Measurements from ENCODE around the gene UBE2G2. TPM values are rescaled to one million over a fixed set of nuclear protein-coding genes. Genes with fewer than 3 reads are reported as not detected.
A peak's percentile ranks its signal among the peaks of the same experiment; 100 is the strongest.

The UBE2G2 gene
- polyA plus RNA-seq, 1 donor from 2014 or later, result 127 TPM

- no peak overlapping the region for H3K27ac ChIP-seq (ENCODE audit: low read length)
- no peaks in the 10 kb centered on the region for H3K9me2 ChIP-seq (ENCODE audit: insufficient read depth, low read length)
- H3K4me2 ChIP-seq (ENCODE audit: low read length), result no peak overlapping the region
- H3K79me2 ChIP-seq (replicated peaks; ENCODE audit: insufficient read depth, low read length), result no peaks in the 10 kb centered on the region
- no peaks in the 10 kb centered on the region for H3F3A ChIP-seq (ENCODE audit: insufficient read depth, low read length, poor library complexity, severe bottlenecking)
- no peaks in the 10 kb centered on the region for H3K36me3 ChIP-seq (ENCODE audit: insufficient read depth, low read length)
- no peaks in the 10 kb centered on the region for H3K27me3 ChIP-seq (ENCODE audit: insufficient read depth, low read depth, low read length)
- H4K20me1 ChIP-seq (ENCODE audit: insufficient read depth), result no peaks in the 10 kb centered on the region
- H2AFZ ChIP-seq (ENCODE audit: low read depth, low read length), result no peak overlapping the region
- H3K9me3 ChIP-seq (ENCODE audit: low read length), result no peaks in the 10 kb centered on the region
- H3K9ac ChIP-seq (ENCODE audit: low read length), result no peak overlapping the region
- TF ChIP-seq CTCF (IDR thresholded peaks at IDR 0.05; ENCODE audit: poor library complexity, severe bottlenecking) (no peak), RAD21 (conservative IDR thresholded peaks at IDR 0.05) (no peak), SMC3 (conservative IDR thresholded peaks at IDR 0.05; ENCODE audit: poor library complexity) (no peak), POLR2AphosphoS5 (IDR thresholded peaks at IDR 0.05) (no peak), TAF1 (IDR thresholded peaks at IDR 0.05; ENCODE audit: low read depth) (no peak), REST (IDR thresholded peaks at IDR 0.05; ENCODE audit: borderline replicate concordance) (no peak), EP300 (conservative IDR thresholded peaks at IDR 0.05; ENCODE audit: poor library complexity, severe bottlenecking) (no peak)
- H3K4me3 ChIP-seq (ENCODE audit: low read length), result no peak overlapping the region
Measured at GRCh38 chr21:44774972-44775371, 26.6 kb downstream of the UBE2G2 start.

GRCh38 chr21:44773291-44773932 is 28.2 kb downstream of the UBE2G2 start:
- Histone ChIP-seq H4K20me1 (ENCODE audit: insufficient read depth) (no peaks in the 10 kb centered on the region), H3K9ac (ENCODE audit: low read length) (peak overlapping the region; percentile 1), H3K79me2 (replicated peaks; ENCODE audit: insufficient read depth, low read length) (no peaks in the 10 kb centered on the region), H3K27ac (ENCODE audit: low read length) (no peak overlapping the region), H3K27me3 (ENCODE audit: insufficient read depth, low read depth, low read length) (no peaks in the 10 kb centered on the region), H3K36me3 (ENCODE audit: insufficient read depth, low read length) (no peaks in the 10 kb centered on the region), H3K4me3 (ENCODE audit: low read length) (no peak overlapping the region), H2AFZ (ENCODE audit: low read depth, low read length) (no peak overlapping the region), H3K4me2 (ENCODE audit: low read length) (no peak overlapping the region), H3K9me2 (ENCODE audit: insufficient read depth, low read length) (no peaks in the 10 kb centered on the region), H3F3A (ENCODE audit: insufficient read depth, low read length, poor library complexity, severe bottlenecking) (no peaks in the 10 kb centered on the region), H3K9me3 (ENCODE audit: low read length) (no peaks in the 10 kb centered on the region)
- no peak for TF ChIP-seq SMC3 (conservative IDR thresholded peaks at IDR 0.05; ENCODE audit: poor library complexity)
- TF ChIP-seq REST (IDR thresholded peaks at IDR 0.05; ENCODE audit: borderline replicate concordance), result no peak
- no peak for TF ChIP-seq MXI1 (conservative IDR thresholded peaks at IDR 0.05; ENCODE audit: poor library complexity, severe bottlenecking)
- TF ChIP-seq RAD21 (conservative IDR thresholded peaks at IDR 0.05), result no peak
- no peak for TF ChIP-seq EP300 (conservative IDR thresholded peaks at IDR 0.05; ENCODE audit: poor library complexity, severe bottlenecking)
- no peak for TF ChIP-seq TAF1 (IDR thresholded peaks at IDR 0.05; ENCODE audit: low read depth)
- no peak for TF ChIP-seq POLR2AphosphoS5 (IDR thresholded peaks at IDR 0.05)
- TF ChIP-seq EZH2 (IDR thresholded peaks at IDR 0.05; ENCODE audit: borderline replicate concordance, insufficient read depth, low read length, poor library complexity, severe bottlenecking), result no peak
- no peak for TF ChIP-seq CTCF (IDR thresholded peaks at IDR 0.05; ENCODE audit: poor library complexity, severe bottlenecking)

Data from neural cell (in vitro differentiated cells).